Right lobe of liver (tissue), 6 donors: ENCODE results near the gene MBLAC1. TPM values are rescaled to one million over a fixed set of nuclear protein-coding genes. Genes with fewer than 3 reads are reported as not detected.

Source experiments
- ATAC-seq, 4 donors: fragments of 200-7000 bp; cut with Tn5 transposase; one replicate each; pipeline ENCODE4 v1.9.1; 2020; ENCODE audit warnings: mild to moderate bottlenecking in 4 of 4, moderate library complexity in 4 of 4
- DNase-seq, 3 donors: peaks; one replicate each; pipeline ENCODE4 v3.0.0-alpha.2; 2020
- H3K27ac ChIP-seq, 3 donors: fragments of 200-600 bp; one replicate each; pipeline ENCODE4 v1.8.0; 2022
- H3K27me3 ChIP-seq, 2 donors: fragments of 200-600 bp; one replicate each; pipeline ENCODE4 v1.8.0; 2022
- H3K36me3 ChIP-seq, 4 donors: fragments of 200-600 bp; sonication (generic) in 1 of 4; one replicate each; pipeline versions ENCODE4 v1.5.1 to v1.8.0; 2017 to 2022; ENCODE audit warnings: control low read depth in 1 of 4
- H3K4me1 ChIP-seq, 4 donors: fragments of 200-600 bp; sonication (generic) in 1 of 4; one replicate each; pipeline versions ENCODE4 v1.5.1 to v1.8.0; 2017 to 2022; ENCODE audit warnings: control low read depth in 1 of 4
- H3K4me3 ChIP-seq, 3 donors: fragments of 200-600 bp; one replicate each; pipeline ENCODE4 v1.8.0; 2022
- H3K9me3 ChIP-seq, 4 donors: fragments of 200-600 bp; sonication (generic) in 1 of 4; one replicate each; pipeline versions ENCODE4 v1.5.1 to v1.8.0; 2017 to 2022; ENCODE audit warnings: control low read depth in 1 of 4
- CTCF ChIP-seq, 4 donors: fragments of 200-600 bp in 3 of 4; fragments of 450-650 bp in 1 of 4; IDR thresholded peaks; one replicate each; pipeline versions ENCODE4 v1.5.1 to v1.8.0; 2016 to 2022; ENCODE audit warnings: antibody characterized with exemption in 4 of 4, mild to moderate bottlenecking in 2 of 4
- POLR2A ChIP-seq: fragments of 450-650 bp; IDR thresholded peaks from one replicate; pipeline ENCODE4 v1.6.1; 2017; ENCODE audit warnings: antibody characterized with exemption, mild to moderate bottlenecking
- WGBS: methylation state at CpG from one replicate; pipeline ENCODE4 v1.1.6; 2018; ENCODE audit warnings: low coverage, low lambda C conversion rate; ENCODE audit not compliant: insufficient coverage; ENCODE audit errors: missing lambda C conversion rate; 5-methylcytosine and 5-hydroxymethylcytosine counted together
- intact Hi-C, 2 donors: fragments of 100-400 bp; cut with DNase I; formaldehyde crosslinking; loops; one replicate each; pipeline versions ENCODE4 v1.11.2 to v1.14.1; 2022
- total RNA-seq, 6 experiments: library from RNA; depleted of rRNA in 2 of 6; stranded (reverse); fragments of >200 nt in 2 of 6; fragmentation: NEBNext Ultra II Directional in 3 of 6; extraction: Animal tissue kit (Norgen Biotek cat#: 25700) in 3 of 6; gene quantifications; one replicate each; pipeline versions ENCODE4 v1.1.0 to v1.2.4, GENCODE V29; 2016 to 2023
- donor health status: DM: no; HTN: yes; CAD: no.
- donor health status: DM: no; HTN: no; CAD: no.
- donor health status: DM: no; HTN: no; CAD: no.
- donor health status: DM: no; HTN: yes; CAD: no.
- donor health status: DM: no; HTN: yes; CAD: no.

Gene MBLAC1
- total RNA-seq, 6 experiments from 2014 or later, result 0.35 to 2.7 (median 1.1) TPM

- H3K36me3 ChIP-seq, result peaks cover 0 to 13% (median 0%) of the 10 kb centered on the region in 4 donors
- no peak for DNase-seq
Observed at GRCh38 chr7:100105534-100105933, 21.2 kb upstream of the MBLAC1 start.

GRCh38 chr7:100106633-100107032 is 20.1 kb upstream of the MBLAC1 start:
- TF ChIP-seq POLR2A (no peak), CTCF (IDR thresholded peaks at IDR 0.05) (no peak)
- Histone ChIP-seq H3K27ac (no peak overlapping the region), H3K27me3 (no peaks in the 10 kb centered on the region), H3K36me3 (peaks cover 0 to 21% (median 2%) of the 10 kb centered on the region in 4 donors), H3K9me3 (no peaks in the 10 kb centered on the region), H3K4me1 (no peaks in the 10 kb centered on the region), H3K4me3 (no peak overlapping the region)
- ATAC-seq (no peak), DNase-seq (no peak)
- intact Hi-C loops, result no loop called here
- WGBS, result 67% methylated on average over 8 of the region's 17 CpGs

More at GRCh38 chr7:100105534-100105933, 21.2 kb upstream of the MBLAC1 start:
- Histone ChIP-seq H3K27me3 (no peaks in the 10 kb centered on the region), H3K9me3 (no peaks in the 10 kb centered on the region), H3K4me1 (no peaks in the 10 kb centered on the region), H3K27ac (no peak overlapping the region), H3K4me3 (no peak overlapping the region)
- no CpG with 5 or more reads among the region's 4 CpGs for WGBS
- ATAC-seq, result no peak
- TF ChIP-seq CTCF (IDR thresholded peaks at IDR 0.05) (no peak), POLR2A (no peak)
- intact Hi-C loops, result no loop called here

GRCh38 chr7:100107125-100107737 is 19.5 kb upstream of the MBLAC1 start:
- Histone ChIP-seq H3K9me3 (no peaks in the 10 kb centered on the region), H3K36me3 (peaks cover 0 to 26% (median 3%) of the 10 kb centered on the region in 4 donors), H3K27me3 (no peaks in the 10 kb centered on the region), H3K27ac (no peak overlapping the region), H3K4me1 (no peaks in the 10 kb centered on the region), H3K4me3 (no peak overlapping the region)
- DNase-seq (no peak), ATAC-seq (peak in 2 of 4 donors; percentile 5 to 58)
- WGBS, result 87% methylated on average over 13 of the region's 25 CpGs
- intact Hi-C loops, result no loop called here
- TF ChIP-seq CTCF (IDR thresholded peaks at IDR 0.05) (no peak), POLR2A (no peak)

- DNase-seq (no peak), ATAC-seq (peak in 2 of 4 donors; percentile 16 to 42)
- Histone ChIP-seq H3K4me1 (no peaks in the 10 kb centered on the region), H3K4me3 (no peak overlapping the region), H3K27ac (no peak overlapping the region), H3K9me3 (no peaks in the 10 kb centered on the region), H3K36me3 (peaks cover 0 to 26% (median 4%) of the 10 kb centered on the region in 4 donors), H3K27me3 (no peaks in the 10 kb centered on the region)
- TF ChIP-seq POLR2A, result no peak
- no peak for TF ChIP-seq CTCF (IDR thresholded peaks at IDR 0.05)
- intact Hi-C loops, result no loop called here
- WGBS, result 63% methylated on average over 6 of the region's 11 CpGs
Observed at GRCh38 chr7:100107890-100108289, 18.9 kb upstream of the MBLAC1 start.
